Hepatocyte (in vitro differentiated cells): ENCODE results near the gene ZC3H10.

Experiments
- CTCF ChIP-seq: fragments of 200-600 bp; sonication (generic); IDR thresholded peaks from 2 replicates; pipeline ENCODE4 v1.5.1; 2016; ENCODE audit warnings: antibody characterized with exemption, mild to moderate bottlenecking; ENCODE audit not compliant: poor library complexity
- EZH2 ChIP-seq: fragments of 200-600 bp; sonication (generic); IDR thresholded peaks from 2 replicates; pipeline ENCODE4 v1.6.1; 2016; ENCODE audit warnings: antibody characterized with exemption, mild to moderate bottlenecking, borderline replicate concordance

GRCh38 chr12:56157201-56158028 lies 39.3 kb downstream of the ZC3H10 start:
- TF ChIP-seq EZH2 (no peak), CTCF (peak; percentile 72)
